Measurements from ENCODE around the gene BOD1. TPM values are rescaled to one million over a fixed set of nuclear protein-coding genes. Genes with fewer than 3 reads are reported as not detected.

Gene BOD1
- total and polyA plus RNA-seq, 2 donors (not counting 3 experiments of a cell fraction or from before 2014, with no cell fraction given) = 57.6 to 62.4 TPM

GRCh38 chr5:173665326-173665725, 48.9 kb upstream of the BOD1 start:
- H3K4me3 ChIP-seq (replicated peaks in 1 of 3; ENCODE audit: insufficient read depth in 1 of 3, low read depth in 1 of 3, low read length in 3 of 3) = no peak overlapping the region
- ChIA-PET CTCF (no interaction called here), POLR2A (no interaction called here)
- FAIRE-seq = no peak
- BruUV-seq (replicated peaks) = no TSS peak
- no peak for DNase-seq (ENCODE audit: low read depth, low spot score)
- no peak overlapping the region for H3K4me2 ChIP-seq (ENCODE audit: insufficient read depth, low read length)
- H2AFZ ChIP-seq (ENCODE audit: low read depth, low read length) = no peak overlapping the region
- TF ChIP-seq CTCF (IDR thresholded peaks at IDR 0.05; ENCODE audit: extremely low read depth in 1 of 2, insufficient read depth in 1 of 2, low read depth in 1 of 2, low read length in 2 of 2) = no peak
- no peak for TF ChIP-seq EZH2 (IDR thresholded peaks at IDR 0.05; ENCODE audit: borderline replicate concordance, low read depth, low read length, severe bottlenecking)
- TF ChIP-seq JUN (IDR thresholded peaks at IDR 0.05; ENCODE audit: borderline replicate concordance, insufficient read depth, insufficient read length, low read depth) = no peak
- no peak for TF ChIP-seq MYC (IDR thresholded peaks at IDR 0.05; ENCODE audit: low read depth, low read length)
- no peak for TF ChIP-seq POLR2AphosphoS5 (IDR thresholded peaks at IDR 0.05; ENCODE audit: insufficient read depth, low read depth, low read length)
- TF ChIP-seq MAX (IDR thresholded peaks at IDR 0.05; ENCODE audit: insufficient read depth, insufficient read length) = no peak
- H3K9me1 ChIP-seq (replicated peaks; ENCODE audit: control insufficient read depth, extremely low read depth, insufficient read depth, low read length) = no peaks in the 10 kb centered on the region
- H3K27ac ChIP-seq (ENCODE audit: insufficient read depth, low read depth, low read length) = no peak overlapping the region
- dilution Hi-C loops (cut with MboI; ENCODE audit: extremely low pct_ligation_motif_present, low sequenced_read_pairs) = no loop called here
- no peaks in the 10 kb centered on the region for H3K79me2 ChIP-seq (ENCODE audit: control insufficient read depth, insufficient read depth, low read length)
- no peaks in the 10 kb centered on the region for H3K36me3 ChIP-seq (ENCODE audit: control insufficient read depth in 2 of 2, extremely low read depth in 1 of 2, insufficient read depth in 2 of 2, low read length in 2 of 2)
- H3K4me1 ChIP-seq (ENCODE audit: control insufficient read depth, extremely low read depth, insufficient read depth, low read length) = peaks cover 2% of the 10 kb centered on the region
- no peak overlapping the region for H3K9ac ChIP-seq (replicated peaks; ENCODE audit: extremely low read depth, insufficient read depth, low read length)
- H3K27me3 ChIP-seq (ENCODE audit: control insufficient read depth in 2 of 2, insufficient read depth in 2 of 2, low read length in 2 of 2) = peaks cover 0 to 2% of the 10 kb centered on the region in 2 experiments
- H4K20me1 ChIP-seq (replicated peaks; ENCODE audit: control insufficient read depth, extremely low read depth, insufficient read depth, low read length) = no peaks in the 10 kb centered on the region
- intact Hi-C loops (cut with micrococcal nuclease) = no loop called here
- no peaks in the 10 kb centered on the region for H3K9me3 ChIP-seq (replicated peaks; ENCODE audit: control insufficient read depth, insufficient read depth, low read length)

All from endothelial cell of umbilical vein (primary cell).